ENCODE results near the gene TUBA4B.

GRCh38 chr2:219287580-219288265 lies 34.7 kb downstream of the TUBA4B start:
- TF ChIP-seq POLR2AphosphoS5 (IDR thresholded peaks at IDR 0.05; ENCODE audit: borderline replicate concordance, low read depth, low read length) (no peak), EZH2 (IDR thresholded peaks at IDR 0.05) (no peak), FOXP2 (optimal IDR thresholded peaks at IDR 0.05; ENCODE audit: control extremely low read depth, extremely low read length, insufficient read depth) (no peak)
